IMR-90 (cell line): Measurements from ENCODE around the gene JMJD1C. TPM values are rescaled to one million over a fixed set of nuclear protein-coding genes. Genes with fewer than 3 reads are reported as not detected.

Source experiments
- ATAC-seq: fragments of 200-7000 bp; cut with Tn5 transposase; 2 replicates; pipeline ENCODE4 v1.9.1; 2020; ENCODE audit warnings: low read depth, mild to moderate bottlenecking, moderate library complexity
- BruUV-seq: library from RNA; stranded (reverse); fragments of 400-500 nt; replicated peaks from 2 replicates; lab custom pipeline; 2021; lab: Mats Ljungman, UMichigan
- CTCF ChIA-PET: fragments of 300-600 bp; formaldehyde crosslinking; extraction: SDS; loops from one replicate; lab custom pipeline; 2021; ENCODE audit warnings: antibody characterized with exemption; lab: Yijun Ruan, JAX
- POLR2A ChIA-PET: fragments of 300-600 bp; sonication (Branson Sonifier 250); formaldehyde crosslinking; loops from one replicate; lab custom pipeline; 2022; ENCODE audit warnings: antibody characterized with exemption; ENCODE audit not compliant: unreplicated experiment; lab: Charles Lee
- DNase-seq: peaks from one replicate; pipeline ENCODE4 v3.0.0; 2013
- H2AFZ ChIP-seq: replicated peaks from 2 replicates; pipeline ENCODE3; 2013; ENCODE audit warnings: low read length, mild to moderate bottlenecking; ENCODE audit not compliant: poor library complexity
- H2AK5ac ChIP-seq: 2 replicates; pipeline ENCODE4 v1.6.1; 2013; ENCODE audit warnings: low read depth, low read length, inconsistent platforms
- H2AK9ac ChIP-seq: replicated peaks from 2 replicates; pipeline ENCODE3; 2013; ENCODE audit warnings: mild to moderate bottlenecking, low read depth, low read length, moderate library complexity; ENCODE audit not compliant: poor library complexity
- H2BK120ac ChIP-seq: 2 replicates; pipeline ENCODE4 v1.6.1; 2013; ENCODE audit warnings: low read depth, low read length, inconsistent platforms
- H2BK15ac ChIP-seq: 3 replicates; pipeline ENCODE4 v1.6.1; 2013; ENCODE audit warnings: low read depth, low read length, inconsistent platforms
- H2BK20ac ChIP-seq: 2 replicates; pipeline ENCODE4 v1.6.1; 2013; ENCODE audit warnings: low read depth, mild to moderate bottlenecking, inconsistent platforms, low read length, moderate library complexity
- H2BK5ac ChIP-seq: 2 replicates; pipeline ENCODE4 v1.6.1; 2013; ENCODE audit warnings: mild to moderate bottlenecking, low read depth, low read length, inconsistent platforms; ENCODE audit not compliant: poor library complexity, severe bottlenecking
- H3K14ac ChIP-seq: replicated peaks from 2 replicates; pipeline ENCODE4 v1.6.1; 2013; ENCODE audit warnings: low read depth, low read length, inconsistent platforms
- H3K18ac ChIP-seq: 2 replicates; pipeline ENCODE4 v1.6.1; 2013; ENCODE audit warnings: low read depth, low read length, control low read depth
- H3K23ac ChIP-seq: 2 replicates; pipeline ENCODE4 v1.6.1; 2013; ENCODE audit warnings: low read depth, low read length, inconsistent platforms
- H3K27ac ChIP-seq: 2 replicates; pipeline ENCODE4 v1.5.1; 2013; ENCODE audit warnings: mild to moderate bottlenecking, control low read depth, low read length; ENCODE audit not compliant: insufficient read depth
- H3K27me3 ChIP-seq: 2 replicates; pipeline ENCODE4 v1.6.1; 2013; ENCODE audit warnings: low read length; ENCODE audit not compliant: control insufficient read depth, insufficient read depth
- H3K36me3 ChIP-seq: 2 replicates; pipeline ENCODE4 v1.6.1; 2013; ENCODE audit warnings: low read length, mixed read lengths; ENCODE audit not compliant: control insufficient read depth, insufficient read depth
- H3K4ac ChIP-seq: 2 replicates; pipeline ENCODE4 v1.6.1; 2013; ENCODE audit warnings: low read depth, low read length, inconsistent platforms
- H3K4me1 ChIP-seq: 2 replicates; pipeline ENCODE4 v1.6.1; 2013; ENCODE audit warnings: low read length, mixed read lengths; ENCODE audit not compliant: control insufficient read depth, insufficient read depth
- H3K4me2 ChIP-seq: 2 replicates; pipeline ENCODE4 v1.6.1; 2013; ENCODE audit warnings: low read depth, mild to moderate bottlenecking, control low read depth, low read length, moderate library complexity
- H3K4me3 ChIP-seq: 2 replicates; pipeline ENCODE4 v1.5.1; 2013; ENCODE audit warnings: low read depth, mild to moderate bottlenecking, control low read depth, low read length, moderate library complexity; ENCODE audit not compliant: insufficient read depth
- H3K56ac ChIP-seq: 2 replicates; pipeline ENCODE4 v1.6.1; 2013; ENCODE audit warnings: low read length, inconsistent platforms; ENCODE audit not compliant: insufficient read depth; ENCODE audit errors: extremely low read depth
- H3K79me1 ChIP-seq, 2 experiments: 2 replicates each; pipeline ENCODE4 v1.6.1; 2013; ENCODE audit warnings: low read length in 2 of 2, inconsistent platforms in 1 of 2, low read depth in 1 of 2
- H3K9ac ChIP-seq: 2 replicates; pipeline ENCODE4 v1.6.1; 2013; ENCODE audit warnings: low read depth, low read length, control low read depth
- H3K9me1 ChIP-seq: 2 replicates; pipeline ENCODE4 v1.6.1; 2013; ENCODE audit warnings: low read length, inconsistent platforms; ENCODE audit not compliant: insufficient read depth
- H3K9me3 ChIP-seq: 2 replicates; pipeline ENCODE4 v1.6.1; 2013; ENCODE audit warnings: low read length; ENCODE audit not compliant: control insufficient read depth, insufficient read depth
- H4K20me1 ChIP-seq: 2 replicates; pipeline ENCODE4 v1.6.1; 2013; ENCODE audit warnings: low read length, inconsistent platforms; ENCODE audit not compliant: insufficient read depth
- H4K5ac ChIP-seq: 2 replicates; pipeline ENCODE4 v1.6.1; 2013; ENCODE audit warnings: mild to moderate bottlenecking, low read depth, low read length, control low read depth
- H4K8ac ChIP-seq, 2 experiments: 2 replicates each; pipeline ENCODE4 v1.6.1; 2013; ENCODE audit warnings: low read depth in 2 of 2, low read length in 2 of 2, control low read depth in 1 of 2, inconsistent platforms in 1 of 2
- H4K91ac ChIP-seq: 2 replicates; pipeline ENCODE4 v1.6.1; 2013; ENCODE audit warnings: low read depth, low read length, inconsistent platforms; ENCODE audit not compliant: insufficient read depth
- CEBPB ChIP-seq: IDR thresholded peaks from 2 replicates; pipeline ENCODE4 v1.6.1; 2012; ENCODE audit warnings: low read depth, low read length, improper control_type of control experiment
- CHD1 ChIP-seq: IDR thresholded peaks from 2 replicates; pipeline ENCODE4 v1.6.1; 2012; ENCODE audit warnings: low read depth, low read length, improper control_type of control experiment
- FOS ChIP-seq: fragments of 150-350 bp; IDR thresholded peaks from 2 replicates; pipeline ENCODE4 v1.6.1; 2016; ENCODE audit warnings: low read depth, low read length
- MAZ ChIP-seq: IDR thresholded peaks from 2 replicates; pipeline ENCODE4 v1.6.1; 2012; ENCODE audit warnings: low read depth, mild to moderate bottlenecking, low read length, improper control_type of control experiment, moderate library complexity, borderline replicate concordance
- MXI1 ChIP-seq: IDR thresholded peaks from 2 replicates; pipeline ENCODE4 v1.6.1; 2012; ENCODE audit warnings: low read depth, mild to moderate bottlenecking, low read length, moderate library complexity, borderline replicate concordance
- NFE2L2 ChIP-seq: fragments of 150-350 bp; IDR thresholded peaks from 2 replicates; pipeline ENCODE4 v1.6.1; 2016; ENCODE audit warnings: low read depth, mild to moderate bottlenecking, low read length
- WGBS, 2 experiments: methylation state at CpG; one replicate each; pipeline versions ENCODE4 v1.1.5 to v1.1.7; 2013; ENCODE audit warnings: missing lambda C conversion rate in 2 of 2; ENCODE audit not compliant: insufficient read length in 1 of 2; ENCODE audit errors: extremely low coverage in 2 of 2; 5-methylcytosine and 5-hydroxymethylcytosine counted together
- dilution Hi-C: fragments of 300-500 bp; cut with HindIII; formaldehyde crosslinking; loops from one replicate; pipeline ENCODE4 v1.14.3; 2018; ENCODE audit warnings: low sequenced_read_pairs; ENCODE audit not compliant: unreplicated experiment
- in situ Hi-C: fragments of 300-500 bp; cut with MboI; formaldehyde crosslinking; loops from 3 replicates; pipeline ENCODE4 v1.14.3; 2019; ENCODE audit warnings: low sequenced_read_pairs, inconsistent platforms, mixed read lengths
- intact Hi-C: fragments of 100-400 bp; cut with micrococcal nuclease; formaldehyde crosslinking; loops from 2 replicates; pipeline ENCODE4 v1.10.0; 2022
- polyA plus RNA-seq, 3 experiments: library from polyadenylated mRNA; depleted of rRNA; stranded (reverse); fragments of >200 nt; gene quantifications; 2 replicates each; pipeline ENCODE4 v1.2.3, GENCODE V29; 2012; ENCODE audit warnings: low replicate concordance in 1 of 3
- total RNA-seq: library from RNA; depleted of rRNA; stranded (reverse); fragments of >200 nt; gene quantifications from 2 replicates; pipeline ENCODE4 v1.2.3, GENCODE V29; 2012

The JMJD1C gene
- total and polyA plus RNA-seq, 2 of the 4 experiments (the other 2 are of a cell fraction) = 15.6 to 96.8 TPM

- H2BK15ac ChIP-seq = no peak overlapping the region
- in situ Hi-C loops = no loop called here
- CTCF ChIA-PET = interaction anchor here (1.0 kb wide), 1 partner anchor 53 kb away, joined by 3 read pairs; no protein-coding TSS in a partner anchor
- H3K23ac ChIP-seq = no peak overlapping the region
- no peaks in the 10 kb centered on the region for H3K9me3 ChIP-seq
- H3K4me2 ChIP-seq = no peak overlapping the region
- H3K56ac ChIP-seq = no peak overlapping the region
- 100% methylated on average over 1 of the region's 1 CpG; no CpG with 5 or more reads in 1 of the 2 experiments for WGBS, 2 experiments
- H3K14ac ChIP-seq = no peak overlapping the region
- no peak overlapping the region for H4K5ac ChIP-seq
- TF ChIP-seq CHD1 = no peak
- TF ChIP-seq MXI1 = no peak
- TF ChIP-seq MAZ = no peak
- TF ChIP-seq FOS = no peak
- no peak for TF ChIP-seq NFE2L2
- TF ChIP-seq CEBPB = no peak
- no peaks in the 10 kb centered on the region for H3K36me3 ChIP-seq
- POLR2A ChIA-PET = no interaction called here
- H4K8ac ChIP-seq = no peak overlapping the region
- H3K4me3 ChIP-seq = no peak overlapping the region
- no TSS peak for BruUV-seq
- H3K9ac ChIP-seq = no peak overlapping the region
- H2AFZ ChIP-seq = no peak overlapping the region
- dilution Hi-C loops = no loop called here
- H3K27me3 ChIP-seq = no peaks in the 10 kb centered on the region
- H3K9me1 ChIP-seq = 0 out of 2 replicates have a peak, but pooled peaks cover 3% of the 10 kb centered on the region
- H2AK9ac ChIP-seq = no peak overlapping the region
- H3K4ac ChIP-seq = no peak overlapping the region
- peaks cover 27% of the 10 kb centered on the region for H4K20me1 ChIP-seq
- H2AK5ac ChIP-seq = no peak overlapping the region
- H3K27ac ChIP-seq = no peak overlapping the region
- no peak overlapping the region for H2BK20ac ChIP-seq
- no peak overlapping the region for H2BK5ac ChIP-seq
- ATAC-seq (no peak), DNase-seq (no peak)
- H3K18ac ChIP-seq = no peak overlapping the region
- H3K4me1 ChIP-seq = no peaks in the 10 kb centered on the region
- H4K91ac ChIP-seq = no peak overlapping the region
- H3K79me1 ChIP-seq = peaks cover 36 to 62% of the 10 kb centered on the region in 2 experiments
- intact Hi-C loops = no loop called here
- no peak overlapping the region for H2BK120ac ChIP-seq
Measured at GRCh38 chr10:63446716-63447440, 18.9 kb downstream of the JMJD1C start.
